Myocyte (in vitro differentiated cells): ENCODE measurements around the gene SERINC1. TPM values are rescaled to one million over a fixed set of nuclear protein-coding genes. Genes with fewer than 3 reads are reported as not detected.

Source experiments
- DNase-seq: peaks from one replicate; pipeline ENCODE4 v3.0.0-alpha.2; 2012; ENCODE audit warnings: low read depth
- total RNA-seq: library from RNA; depleted of rRNA; stranded (reverse); fragments of >200 nt; gene quantifications from 2 replicates; pipeline ENCODE4 v1.2.3, GENCODE V29; 2014

The SERINC1 gene
- total RNA-seq, 1 donor from 2014 or later = 299 TPM

- DNase-seq = no peak
These were observed 38.8 kb downstream of the SERINC1 start for GRCh38 chr6:122432816-122433215.

- DNase-seq = no peak
These were observed 39.8 kb downstream of the SERINC1 start for GRCh38 chr6:122431780-122432179.

- DNase-seq = no peak
These were observed 42.3 kb downstream of the SERINC1 start for GRCh38 chr6:122429323-122429722.

DNA sequence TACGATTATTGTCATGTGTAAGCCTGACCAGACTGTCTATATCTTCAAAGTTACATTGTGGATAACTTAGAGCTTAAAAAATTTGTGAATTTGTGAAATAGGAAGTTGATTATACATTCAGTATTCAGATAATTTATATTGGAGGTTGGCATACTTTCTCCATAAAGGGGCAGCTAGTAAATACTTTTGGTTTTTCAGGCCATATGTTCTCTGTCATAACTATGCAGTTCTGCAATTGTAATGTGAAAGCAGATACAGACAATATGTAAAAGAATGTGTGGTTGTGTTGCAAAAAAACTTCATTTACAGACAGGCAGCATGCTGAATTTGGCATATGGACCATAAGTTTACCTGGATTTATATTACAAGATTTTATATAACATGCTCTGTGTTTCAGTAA lies 42.8 kb downstream of the SERINC1 start:
- DNase-seq = no peak

GRCh38 chr6:122426597-122426996 lies 45.0 kb downstream of the SERINC1 start:
- DNase-seq = no peak

GRCh38 chr6:122423734-122424133 lies 47.9 kb downstream of the SERINC1 start:
- DNase-seq = no peak

- DNase-seq = no peak
These were observed 48.9 kb downstream of the SERINC1 start for GRCh38 chr6:122422614-122423267.

DNA sequence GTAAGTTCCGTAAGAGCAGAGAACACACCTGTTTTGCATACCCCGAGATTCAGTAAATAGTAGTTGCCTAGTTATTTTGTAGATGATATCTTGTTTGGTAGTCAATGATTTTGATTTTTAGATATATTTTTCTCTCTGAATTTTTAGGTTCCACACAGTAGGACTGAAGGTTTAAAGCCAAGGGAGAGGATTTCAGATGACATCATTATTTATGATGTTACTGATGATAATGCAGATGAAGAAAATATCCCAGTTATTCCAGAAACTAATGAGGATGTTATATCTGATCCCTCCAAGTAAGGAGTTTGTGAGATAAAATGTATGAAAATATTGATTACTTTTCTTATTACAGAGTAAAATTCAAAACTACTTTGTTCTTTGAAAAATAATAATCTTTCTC lies 49.6 kb downstream of the SERINC1 start:
- no peak for DNase-seq

DNA sequence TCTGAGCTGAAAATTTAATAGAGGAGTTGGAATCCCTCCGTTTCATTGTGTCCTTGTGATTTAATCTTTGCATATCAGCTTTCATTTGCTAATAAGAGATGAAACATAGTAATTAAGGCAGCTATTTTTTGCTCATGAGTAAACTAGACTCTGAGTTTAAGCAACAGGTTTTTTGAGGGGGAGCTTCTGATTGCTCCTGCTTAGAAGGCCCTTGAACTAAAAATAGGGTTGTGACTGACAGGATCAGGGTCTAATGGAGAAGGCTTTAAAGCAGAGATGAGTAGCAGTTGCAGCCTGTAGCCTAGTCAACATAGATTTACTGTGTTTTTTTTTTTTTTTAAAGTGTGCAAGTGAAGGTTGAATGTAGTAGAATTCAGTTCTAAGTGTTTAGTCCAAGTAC lies 54.8 kb downstream of the SERINC1 start:
- peak; percentile 81 for DNase-seq

- DNase-seq = peak; percentile 15
These were observed 59.6 kb downstream of the SERINC1 start for GRCh38 chr6:122412001-122412400.

GRCh38 chr6:122408702-122409458 lies 62.7 kb downstream of the SERINC1 start:
- no peak for DNase-seq

- no peak for DNase-seq
These were observed 63.4 kb downstream of the SERINC1 start for GRCh38 chr6:122408240-122408639.

GRCh38 chr6:122407712-122408111 lies 63.9 kb downstream of the SERINC1 start:
- DNase-seq = peak; percentile 11

- DNase-seq = no peak
These were observed 65.4 kb downstream of the SERINC1 start for GRCh38 chr6:122406187-122406586.

GRCh38 chr6:122405417-122405816 lies 66.2 kb downstream of the SERINC1 start:
- peak; percentile 27 for DNase-seq

GRCh38 chr6:122404444-122404843 lies 67.2 kb downstream of the SERINC1 start:
- DNase-seq = no peak

GRCh38 chr6:122401104-122401503 lies 70.5 kb downstream of the SERINC1 start:
- no peak for DNase-seq

- DNase-seq = no peak
These were observed 71.0 kb downstream of the SERINC1 start for GRCh38 chr6:122400462-122401089.

DNA sequence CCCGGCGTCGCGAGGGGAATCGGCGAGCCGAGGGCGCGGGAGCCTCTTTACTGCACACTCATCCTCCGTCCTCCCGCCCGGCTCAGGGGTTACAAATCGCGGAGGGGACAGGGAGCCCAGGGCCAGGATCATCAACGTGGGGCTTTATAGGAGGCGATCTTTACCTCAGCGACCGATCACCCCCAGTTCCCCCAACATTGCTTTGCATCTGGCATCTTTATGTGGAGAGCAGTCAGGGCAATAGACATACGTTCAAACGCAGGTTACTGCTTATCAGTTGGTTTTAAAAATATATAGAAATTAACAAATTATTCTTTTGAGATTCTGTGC lies 71.5 kb downstream of the SERINC1 start:
- DNase-seq = no peak

- DNase-seq = peak; percentile 99
These were observed 72.1 kb downstream of the SERINC1 start, which contains the start of gene HSF2 for GRCh38 chr6:122399348-122400120. Gene HSF2, plus strand, starts transcription at chr6:122399652. Its CDS starts 86 bp downstream, at chr6:122399738.

DNA sequence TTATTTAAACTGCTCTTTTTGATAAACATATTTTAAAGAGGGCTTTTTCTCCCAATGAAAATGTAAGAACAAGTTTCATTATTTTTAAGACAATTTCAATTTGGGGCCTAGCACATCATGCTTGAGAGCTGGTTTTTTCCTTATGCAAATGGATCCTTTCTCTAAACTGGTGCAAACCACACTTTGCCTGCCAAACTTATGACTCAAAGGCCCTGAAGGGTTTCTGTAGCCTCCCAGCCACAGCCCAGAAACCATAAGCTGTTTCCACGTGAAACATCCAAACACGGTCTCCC lies 72.6 kb downstream of the SERINC1 start:
- no peak for DNase-seq

DNA sequence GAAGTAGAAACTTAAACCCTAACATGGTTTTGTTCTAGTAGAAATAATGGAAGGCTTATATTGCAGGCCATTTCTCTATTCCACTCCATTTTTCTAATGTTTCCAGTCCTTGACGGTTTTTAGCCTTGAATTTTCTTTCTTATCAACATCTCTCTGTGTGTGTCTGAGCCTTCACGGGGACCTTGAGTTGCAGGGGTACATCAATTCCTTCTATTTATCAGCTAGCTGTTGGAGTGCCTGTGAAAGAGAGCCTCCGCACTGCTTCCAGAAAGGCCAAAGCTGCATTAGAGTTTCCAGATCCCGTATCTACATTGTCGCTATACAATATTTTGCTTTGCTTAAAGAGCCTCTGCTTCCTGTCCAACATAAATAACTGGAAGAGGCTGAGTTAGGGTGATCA lies 77.6 kb downstream of the SERINC1 start:
- no peak for DNase-seq
